PC-9 (cell line): ENCODE measurements around the gene RBMS3. TPM values are rescaled to one million over a fixed set of nuclear protein-coding genes. Genes with fewer than 3 reads are reported as not detected.

Experiments used
- BruUV-seq: library from RNA; stranded (reverse); fragments of 400-500 nt; replicated peaks from 2 replicates; lab custom pipeline; 2021; lab: Mats Ljungman, UMichigan
- CTCF ChIA-PET: fragments of 300-600 bp; sonication (Branson Sonifier 250); formaldehyde crosslinking; loops from one replicate; lab custom pipeline; 2022; ENCODE audit warnings: antibody characterized with exemption; lab: Charles Lee
- POLR2A ChIA-PET: fragments of 300-600 bp; sonication (Branson Sonifier 250); formaldehyde crosslinking; loops from one replicate; lab custom pipeline; 2022; ENCODE audit warnings: antibody characterized with exemption; ENCODE audit not compliant: unreplicated experiment; lab: Charles Lee
- DNase-seq, 2 experiments: peaks; one replicate each; pipeline versions ENCODE4 v3.0.0 to v3.0.0-alpha.2; 2015 to 2022; ENCODE audit warnings: mixed read lengths in 1 of 2
- H2AFZ ChIP-seq: fragments of 200-600 bp; sonication (generic); 2 replicates; pipeline ENCODE4 v1.8.1; 2017; ENCODE audit warnings: antibody characterized with exemption
- H3F3A ChIP-seq: fragments of 200-600 bp; sonication (generic); 2 replicates; pipeline ENCODE4 v1.8.1; 2017; ENCODE audit warnings: antibody characterized with exemption, mild to moderate bottlenecking, low read depth; ENCODE audit not compliant: insufficient read depth
- H3K27ac ChIP-seq: fragments of 200-600 bp; sonication (generic); 2 replicates; pipeline ENCODE4 v1.6.1; 2016; ENCODE audit warnings: mixed run types
- H3K27me3 ChIP-seq: fragments of 200-600 bp; sonication (generic); 2 replicates; pipeline ENCODE4 v1.6.1; 2016; ENCODE audit warnings: low read depth, mixed run types; ENCODE audit not compliant: insufficient read depth
- H3K36me3 ChIP-seq: fragments of 200-600 bp; sonication (generic); 2 replicates; pipeline ENCODE4 v1.6.1; 2016; ENCODE audit warnings: low read depth, mixed run types
- H3K4me1 ChIP-seq: fragments of 200-600 bp; sonication (generic); replicated peaks from 2 replicates; pipeline ENCODE4 v1.6.1; 2016; ENCODE audit warnings: mixed run types; ENCODE audit not compliant: insufficient read depth
- H3K4me2 ChIP-seq: fragments of 200-600 bp; sonication (generic); 2 replicates; pipeline ENCODE4 v1.6.1; 2017; ENCODE audit warnings: mixed run types
- H3K4me3 ChIP-seq: fragments of 200-600 bp; sonication (generic); 2 replicates; pipeline ENCODE4 v1.6.1; 2016; ENCODE audit warnings: mixed run types
- H3K79me2 ChIP-seq: fragments of 200-600 bp; sonication (generic); 2 replicates; pipeline ENCODE4 v1.6.1; 2017; ENCODE audit warnings: low read depth, mixed run types
- H3K9me2 ChIP-seq: fragments of 200-600 bp; sonication (generic); 2 replicates; pipeline ENCODE4 v1.8.1; 2017; ENCODE audit warnings: mild to moderate bottlenecking; ENCODE audit not compliant: insufficient read depth
- H3K9me3 ChIP-seq: fragments of 200-600 bp; sonication (generic); 2 replicates; pipeline ENCODE4 v1.8.1; 2016; ENCODE audit warnings: low read depth; ENCODE audit not compliant: insufficient read depth
- H4K20me1 ChIP-seq: fragments of 200-600 bp; sonication (generic); 2 replicates; pipeline ENCODE4 v1.8.1; 2017; ENCODE audit not compliant: insufficient read depth
- CTCF ChIP-seq: fragments of 200-600 bp; sonication (generic); conservative IDR thresholded peaks from 2 replicates; pipeline ENCODE4 v1.6.1; 2017; ENCODE audit warnings: mixed run types, antibody characterized with exemption, mild to moderate bottlenecking, moderate library complexity
- EZH2 ChIP-seq: fragments of 200-600 bp; sonication (generic); IDR thresholded peaks from 2 replicates; pipeline ENCODE4 v1.8.0; 2017; ENCODE audit warnings: antibody characterized with exemption, low read depth
- intact Hi-C: fragments of 100-400 bp; cut with micrococcal nuclease; formaldehyde crosslinking; loops from one replicate; pipeline ENCODE4 v1.10.0; 2022; ENCODE audit not compliant: unreplicated experiment
- total RNA-seq: library from RNA; stranded (reverse); gene quantifications from 2 replicates; pipeline ENCODE4 v1.2.3, GENCODE V29; 2021

Gene RBMS3
- total RNA-seq, 1 experiment from 2014 or later, result 3.5 TPM

DNA sequence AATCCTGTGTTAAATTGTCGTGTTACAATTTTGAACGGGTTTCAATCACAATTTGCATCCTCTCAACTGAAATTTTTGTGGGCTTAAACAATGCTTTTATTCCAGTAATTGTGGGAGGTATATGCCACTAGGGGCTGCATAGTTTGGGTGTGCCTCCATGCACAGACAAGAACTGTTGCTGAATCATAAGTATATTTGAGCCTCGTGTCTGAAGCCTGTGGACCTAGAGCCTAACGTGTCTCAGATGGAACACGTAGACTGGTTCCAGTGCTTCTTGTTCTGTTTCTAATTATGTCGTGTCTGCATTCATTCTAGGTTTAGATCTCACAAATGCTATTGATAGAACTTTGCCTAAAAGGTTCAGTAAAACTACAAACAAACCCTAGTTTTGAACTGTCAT lies 363.4 kb downstream of the RBMS3 start:
- no peak for DNase-seq
- Histone ChIP-seq H2AFZ (no peak overlapping the region), H3K9me3 (no peaks in the 10 kb centered on the region; the same call in 1 of the 2 replicates), H3K79me2 (no peaks in the 10 kb centered on the region), H3K27ac (no peak overlapping the region), H4K20me1 (no peaks in the 10 kb centered on the region), H3F3A (no peaks in the 10 kb centered on the region), H3K9me2 (no peaks in the 10 kb centered on the region; the same call in 1 of the 2 replicates), H3K4me1 (no peaks in the 10 kb centered on the region), H3K27me3 (no peaks in the 10 kb centered on the region), H3K36me3 (no peaks in the 10 kb centered on the region), H3K4me2 (no peak overlapping the region), H3K4me3 (no peak overlapping the region)
- no peak for TF ChIP-seq EZH2
- no peak for TF ChIP-seq CTCF
- BruUV-seq, result no TSS peak
- intact Hi-C loops, result no loop called here
- POLR2A ChIA-PET, result no interaction called here
- CTCF ChIA-PET, result no interaction called here

DNA sequence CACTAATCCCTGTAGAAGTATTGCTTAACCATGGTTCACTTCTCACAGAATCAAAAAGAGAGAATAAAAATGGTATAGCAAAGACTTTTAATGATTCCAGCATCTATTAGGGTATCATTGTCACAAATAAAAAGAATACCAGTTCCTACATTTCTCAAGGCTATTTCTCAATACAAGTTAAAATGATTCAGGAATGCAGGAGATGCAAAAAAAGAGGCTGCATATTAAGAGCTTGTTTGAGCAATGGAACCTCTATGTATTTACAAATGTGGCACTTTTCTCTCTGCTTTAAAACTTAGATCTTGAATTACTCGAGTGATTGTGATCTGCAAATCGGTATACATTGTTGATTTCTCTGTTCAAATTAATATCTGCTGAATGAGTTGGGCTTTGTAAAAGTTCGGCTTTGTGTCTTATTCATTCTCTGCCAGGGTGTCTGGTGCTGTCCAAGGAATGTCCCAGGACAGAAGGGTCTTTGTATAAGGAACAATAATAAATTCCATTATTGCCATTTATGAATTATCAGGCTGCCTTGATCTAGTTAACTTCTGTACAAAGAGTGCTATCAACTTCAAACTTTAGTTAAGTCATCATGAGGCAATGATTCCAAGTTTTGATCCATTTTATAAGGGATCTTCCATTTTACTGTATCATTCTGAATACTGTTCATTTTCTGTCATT lies 364.2 kb downstream of the RBMS3 start:
- Histone ChIP-seq H3K4me1 (no peaks in the 10 kb centered on the region), H3K36me3 (no peaks in the 10 kb centered on the region), H3K9me2 (no peaks in the 10 kb centered on the region; the same call in 1 of the 2 replicates), H3K27me3 (no peaks in the 10 kb centered on the region), H3K9me3 (no peaks in the 10 kb centered on the region; the same call in 1 of the 2 replicates), H3K79me2 (no peaks in the 10 kb centered on the region), H3K4me3 (no peak overlapping the region), H2AFZ (no peak overlapping the region), H3K4me2 (no peak overlapping the region), H3K27ac (no peak overlapping the region), H3F3A (no peaks in the 10 kb centered on the region), H4K20me1 (no peaks in the 10 kb centered on the region)
- POLR2A ChIA-PET, result no interaction called here
- DNase-seq, result no peak
- TF ChIP-seq EZH2 (no peak), CTCF (no peak)
- BruUV-seq, result no TSS peak
- intact Hi-C loops, result no loop called here
- CTCF ChIA-PET, result no interaction called here

GRCh38 chr3:29646043-29646442 lies 365.2 kb downstream of the RBMS3 start:
- H3K9me3 ChIP-seq, result no peaks in the 10 kb centered on the region; the same call in 1 of the 2 replicates
- no peak for DNase-seq
- no peak overlapping the region for H3K27ac ChIP-seq
- H3K36me3 ChIP-seq, result no peaks in the 10 kb centered on the region
- H3K9me2 ChIP-seq, result no peaks in the 10 kb centered on the region; the same call in 1 of the 2 replicates
- H4K20me1 ChIP-seq, result no peaks in the 10 kb centered on the region
- BruUV-seq, result no TSS peak
- POLR2A ChIA-PET, result no interaction called here
- H3F3A ChIP-seq, result no peaks in the 10 kb centered on the region
- no peaks in the 10 kb centered on the region for H3K4me1 ChIP-seq
- CTCF ChIA-PET, result no interaction called here
- no peaks in the 10 kb centered on the region for H3K79me2 ChIP-seq
- no peak overlapping the region for H3K4me2 ChIP-seq
- H3K4me3 ChIP-seq, result no peak overlapping the region
- intact Hi-C loops, result no loop called here
- no peak overlapping the region for H2AFZ ChIP-seq
- TF ChIP-seq CTCF (no peak), EZH2 (no peak)
- no peaks in the 10 kb centered on the region for H3K27me3 ChIP-seq
